DMS 273 (cell line): ENCODE data around the gene PTPRM.
A peak's percentile ranks its signal among the peaks of the same experiment; 100 is the strongest.

Experiments
- DNase-seq: peaks from one replicate; lab custom pipeline; 2025; ENCODE audit not compliant: unreplicated experiment; lab: John Stamatoyannopoulos, UW

PTPRM gene

GRCh38 chr18:7663366-7664312, 96.5 kb downstream of the PTPRM start:
- no peak for DNase-seq

GRCh38 chr18:7666195-7666776, 99.2 kb downstream of the PTPRM start:
- no peak for DNase-seq

- no peak for DNase-seq
Measured at GRCh38 chr18:7668392-7668791, 101.3 kb downstream of the PTPRM start.

- no peak for DNase-seq
Measured at GRCh38 chr18:7669361-7669760, 102.2 kb downstream of the PTPRM start.

GRCh38 chr18:7671105-7671504, 104.0 kb downstream of the PTPRM start:
- DNase-seq, result no peak

GRCh38 chr18:7676253-7676873, 109.2 kb downstream of the PTPRM start:
- DNase-seq, result no peak

- no peak for DNase-seq
Measured at GRCh38 chr18:7677001-7677400, 109.9 kb downstream of the PTPRM start.

- no peak for DNase-seq
Measured at GRCh38 chr18:7677424-7677823, 110.3 kb downstream of the PTPRM start.

GRCh38 chr18:7678389-7678788, 111.3 kb downstream of the PTPRM start:
- no peak for DNase-seq

- DNase-seq, result no peak
Measured at GRCh38 chr18:7678801-7679200, 111.7 kb downstream of the PTPRM start.

GRCh38 chr18:7681298-7681697, 114.2 kb downstream of the PTPRM start:
- DNase-seq, result no peak

- DNase-seq, result no peak
Measured at GRCh38 chr18:7682321-7682720, 115.2 kb downstream of the PTPRM start.

- no peak for DNase-seq
Measured at GRCh38 chr18:7683753-7684152, 116.6 kb downstream of the PTPRM start.

GRCh38 chr18:7684357-7684756, 117.2 kb downstream of the PTPRM start:
- DNase-seq, result no peak

- DNase-seq, result no peak
Measured at GRCh38 chr18:7684966-7685365, 117.8 kb downstream of the PTPRM start.

GRCh38 chr18:7686278-7686677, 119.2 kb downstream of the PTPRM start:
- no peak for DNase-seq

- no peak for DNase-seq
Measured at GRCh38 chr18:7688580-7688979, 121.5 kb downstream of the PTPRM start.

GRCh38 chr18:7691206-7691605, 124.1 kb downstream of the PTPRM start:
- no peak for DNase-seq

GRCh38 chr18:7696780-7697179, 129.7 kb downstream of the PTPRM start:
- DNase-seq, result peak; percentile 46

GRCh38 chr18:7697306-7697705, 130.2 kb downstream of the PTPRM start:
- DNase-seq, result no peak

GRCh38 chr18:7711495-7711894, 144.4 kb downstream of the PTPRM start:
- no peak for DNase-seq

- DNase-seq, result no peak
Measured at GRCh38 chr18:7720395-7720794, 153.3 kb downstream of the PTPRM start.
